ENCODE data around the gene PDE7B.
A peak's percentile ranks its signal among the peaks of the same experiment; 100 is the strongest.
"Not testable (repeated sequence)": the region's sequence is repeated elsewhere in the genome, so short reads cannot be mapped to it uniquely, and the experiment has no call there.

Gene PDE7B

DNA sequence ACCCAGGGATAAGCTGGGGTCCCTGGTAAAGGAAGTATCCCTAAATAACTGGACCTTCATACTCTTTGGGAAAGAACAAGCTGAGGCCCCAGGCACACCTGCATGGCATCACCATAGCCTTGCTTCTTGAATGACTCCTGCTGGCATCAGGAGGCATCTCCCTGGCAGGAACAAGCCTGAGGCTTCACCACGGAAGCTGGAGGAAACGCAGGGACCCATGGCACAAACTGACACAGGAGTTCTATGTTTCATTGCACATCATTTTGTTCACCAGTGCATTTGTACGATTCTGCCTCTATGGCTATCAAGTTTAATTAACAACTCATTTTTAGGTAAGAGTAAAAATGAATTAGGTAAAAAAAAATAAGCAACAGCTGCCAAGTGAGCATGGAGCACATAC, 619 bp upstream of the PDE7B start:
- DNase-seq, result no peak

DNA sequence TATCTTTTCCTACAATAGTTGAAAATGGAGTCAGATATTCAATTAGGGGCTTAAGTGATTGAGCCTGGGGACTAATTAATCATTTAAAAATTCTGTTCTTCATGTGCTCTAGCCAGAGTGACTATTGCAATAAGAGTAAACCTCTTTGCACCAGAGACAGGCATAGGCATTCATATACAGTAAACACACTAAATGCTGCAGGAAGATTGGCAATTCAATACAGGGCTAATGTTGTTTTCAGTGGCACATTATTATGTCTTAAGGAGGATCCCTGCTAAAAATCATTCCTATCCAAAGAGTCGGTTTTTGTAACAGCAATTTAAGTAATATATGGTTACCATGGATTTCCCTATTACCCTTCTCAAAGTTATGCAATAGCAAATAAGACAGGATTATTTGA, 1.2 kb downstream of the PDE7B start:
- DNase-seq, result no peak

DNA sequence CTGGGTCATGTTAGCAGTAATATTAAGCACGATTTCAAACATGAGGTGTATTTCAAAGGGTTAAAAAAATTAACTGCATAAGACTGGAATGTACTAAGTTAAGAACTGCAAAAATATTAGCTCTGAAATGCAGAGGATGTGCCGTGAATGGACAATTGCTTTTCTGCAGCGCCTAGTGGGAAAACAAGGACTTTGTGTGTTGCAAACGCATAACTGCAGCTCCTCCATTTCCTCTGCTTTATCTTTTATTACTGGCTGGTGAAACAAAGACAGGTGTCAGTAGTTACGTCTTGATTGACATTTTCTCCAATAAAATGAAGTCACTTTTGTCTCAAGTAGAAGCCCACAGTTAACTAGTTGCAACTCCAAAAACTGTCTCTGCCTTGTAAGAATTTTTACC, 1.7 kb downstream of the PDE7B start:
- no peak for DNase-seq

DNA sequence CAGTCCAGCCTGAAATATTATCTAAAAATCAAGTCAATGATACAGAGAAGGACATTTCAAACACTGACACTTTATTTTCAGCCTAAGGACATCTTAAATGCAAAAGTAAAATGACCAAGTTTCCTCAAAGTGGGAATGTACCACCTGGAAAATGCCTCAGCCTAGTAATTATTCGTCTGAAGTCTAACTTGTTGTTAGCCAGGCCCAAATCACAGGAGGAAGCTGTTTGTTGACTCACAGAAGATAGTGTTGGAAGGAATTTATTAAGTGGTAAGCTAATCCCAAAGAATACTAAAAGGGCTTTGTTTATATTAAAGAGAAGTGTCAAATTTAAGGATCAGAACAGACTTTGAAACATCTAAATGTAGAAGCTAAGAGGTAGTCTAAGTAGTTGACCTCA, 2.5 kb downstream of the PDE7B start:
- DNase-seq, result no peak

DNA sequence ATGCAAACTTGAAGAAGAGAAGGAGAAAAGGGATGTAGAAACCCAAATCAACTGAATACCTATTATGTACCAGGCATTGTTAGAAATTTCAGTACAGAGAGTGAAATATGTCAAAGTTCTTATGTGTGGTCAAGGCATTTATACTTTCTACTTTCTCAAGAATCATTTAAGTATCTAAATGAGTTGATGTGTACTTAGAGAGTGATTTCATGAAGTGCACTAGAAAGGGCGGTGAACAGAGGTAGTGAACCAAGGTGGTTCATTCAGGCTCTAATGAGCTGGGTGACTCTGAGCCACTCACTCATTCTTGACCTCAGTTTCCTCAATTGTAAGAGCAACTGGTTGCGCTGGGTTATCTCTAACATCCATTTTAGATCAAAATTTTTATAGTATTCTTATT, 3.3 kb downstream of the PDE7B start:
- no peak for DNase-seq

DNA sequence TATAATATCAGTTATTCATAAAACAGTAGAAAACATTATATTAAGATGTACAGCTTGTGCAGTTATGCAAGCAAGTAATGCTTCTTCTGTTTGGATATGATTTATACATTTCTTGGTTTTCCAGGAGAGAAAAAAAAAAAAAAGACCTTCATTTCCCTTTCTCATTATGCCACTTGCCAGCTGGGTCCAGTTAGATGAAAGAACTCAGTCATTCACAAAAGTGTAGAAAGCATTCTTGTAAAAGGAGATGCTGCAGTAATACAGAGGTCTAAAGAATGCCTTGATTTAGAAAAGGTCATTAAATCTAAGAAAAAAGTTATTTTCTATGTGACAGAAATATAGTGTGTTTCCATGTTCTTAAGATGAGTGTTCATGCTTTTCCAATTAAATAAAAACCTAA, 7.4 kb downstream of the PDE7B start:
- no peak for DNase-seq

DNA sequence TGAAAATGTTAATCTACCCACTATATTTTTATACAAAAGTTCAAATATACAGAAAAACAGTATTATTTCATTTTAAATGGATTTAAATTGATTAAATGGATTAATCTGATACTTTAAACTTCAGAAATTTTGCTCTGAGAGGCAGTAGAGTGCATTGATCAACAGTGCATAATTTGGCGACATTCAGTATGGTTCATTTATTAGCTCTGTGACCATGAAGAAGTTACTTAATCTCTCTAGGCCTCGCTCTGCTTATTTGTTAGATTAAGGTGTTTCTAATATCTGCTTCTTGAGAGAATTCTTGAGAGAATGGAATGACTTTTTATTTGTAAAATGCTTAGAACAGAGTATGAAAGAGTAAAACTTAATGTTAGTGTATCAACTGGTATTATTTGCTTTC, 8.9 kb downstream of the PDE7B start:
- DNase-seq, result no peak

DNA sequence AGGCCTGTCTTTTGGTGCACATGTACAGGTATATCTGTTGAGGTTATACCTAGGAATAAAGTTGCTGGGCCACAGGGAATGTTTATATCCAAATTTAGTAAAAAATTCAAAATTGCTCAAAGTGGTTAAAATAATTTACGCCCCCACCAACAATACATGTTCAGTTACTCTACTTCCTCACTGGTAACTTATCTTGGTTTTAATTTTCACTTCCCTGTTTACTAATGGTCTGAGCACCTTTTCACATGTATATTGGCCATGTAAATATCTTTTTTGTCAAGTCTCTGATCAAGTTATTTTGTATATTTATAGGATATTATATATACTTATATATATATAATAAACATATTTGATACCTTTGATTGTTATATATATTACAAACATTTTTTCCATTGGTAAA, 9.7 kb downstream of the PDE7B start:
- DNase-seq, result no peak

DNA sequence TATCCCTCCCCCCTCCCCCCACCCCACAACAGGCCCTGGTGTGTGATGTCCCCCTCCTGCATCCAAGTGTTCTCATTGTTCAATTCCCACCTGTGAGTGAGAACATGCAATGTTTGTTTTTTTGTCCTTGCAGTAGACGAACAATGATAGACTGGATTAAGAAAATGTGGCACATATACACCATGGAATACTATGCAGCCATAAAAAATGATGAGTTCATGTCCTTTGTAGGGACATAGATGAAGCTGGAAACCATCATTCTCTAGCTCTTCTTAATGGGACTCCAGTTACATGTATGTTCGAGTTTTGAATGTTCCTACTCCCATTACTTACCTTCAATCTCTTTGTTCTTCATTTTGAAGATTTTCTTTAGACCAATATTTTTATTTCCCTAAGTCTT, 13.4 kb downstream of the PDE7B start:
- not testable (repeated sequence) for DNase-seq

DNA sequence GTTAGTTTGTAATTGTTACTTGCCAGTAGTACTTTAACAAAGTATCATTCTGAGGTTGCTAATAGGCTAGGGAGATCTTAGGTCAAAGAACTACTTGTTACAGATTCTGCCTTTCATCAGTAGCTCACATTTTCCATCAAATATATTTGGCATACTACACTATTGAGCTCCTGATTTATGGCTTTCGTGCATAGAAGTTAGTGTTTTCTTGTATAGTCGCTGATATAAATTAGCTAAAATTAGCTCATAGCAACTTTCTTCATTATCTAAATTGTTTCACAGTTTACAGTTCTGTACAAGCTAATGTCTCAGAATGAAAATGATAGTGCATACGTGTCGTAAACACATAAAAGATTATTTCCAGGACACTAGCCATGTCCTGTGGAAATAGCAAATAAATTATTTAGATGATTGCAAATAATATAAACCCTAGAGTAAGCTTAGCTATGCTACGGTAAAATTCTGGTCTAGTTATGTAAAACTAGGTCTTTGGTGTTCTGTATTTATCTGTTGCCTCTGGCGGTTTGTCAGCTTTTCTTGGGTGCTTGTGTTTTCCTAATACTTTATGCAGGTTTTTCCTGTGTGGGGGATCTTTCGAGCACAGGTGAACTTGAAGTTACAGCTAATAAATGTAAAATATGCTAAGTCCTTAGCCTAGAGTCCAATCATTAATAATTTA, 15.1 kb downstream of the PDE7B start:
- no peak for DNase-seq

DNA sequence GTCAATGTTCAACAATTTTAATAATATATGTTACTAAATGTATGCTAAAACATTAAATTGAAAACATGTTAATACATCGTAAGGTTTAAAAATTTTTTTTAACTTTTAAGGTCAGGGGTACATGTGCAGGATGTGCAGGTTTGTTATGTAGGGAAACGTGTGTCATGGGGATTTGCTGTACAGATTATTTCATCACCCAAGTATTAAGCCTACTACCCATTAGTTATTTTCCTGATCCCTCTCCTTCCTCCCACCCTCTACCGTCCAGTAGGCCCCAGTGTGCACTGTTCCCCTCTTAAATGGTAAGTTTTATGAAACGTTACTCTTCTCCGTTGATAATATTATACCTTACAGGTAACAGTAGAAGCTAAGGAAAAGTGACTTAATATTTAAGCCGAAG, 15.8 kb downstream of the PDE7B start:
- no peak for DNase-seq

DNA sequence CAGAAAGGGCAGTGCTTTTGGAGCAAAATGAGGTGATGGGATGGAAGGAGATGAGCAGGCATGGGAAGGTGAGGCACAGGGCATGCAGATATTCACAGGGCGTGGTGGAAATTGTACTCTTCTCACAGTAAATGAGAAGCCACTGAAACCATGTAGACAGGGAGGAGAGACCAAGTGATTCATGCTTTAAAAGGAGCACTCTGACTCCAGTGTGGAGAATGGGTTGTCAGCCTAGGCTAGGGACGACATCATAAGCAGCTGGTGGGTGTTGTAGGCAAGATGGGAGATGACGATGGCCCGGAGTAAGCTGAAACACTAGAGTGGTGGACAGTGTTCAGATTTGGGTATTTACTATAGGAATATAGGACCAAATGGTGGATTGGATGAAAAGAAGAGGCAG, 18.4 kb downstream of the PDE7B start:
- no peak for DNase-seq

DNA sequence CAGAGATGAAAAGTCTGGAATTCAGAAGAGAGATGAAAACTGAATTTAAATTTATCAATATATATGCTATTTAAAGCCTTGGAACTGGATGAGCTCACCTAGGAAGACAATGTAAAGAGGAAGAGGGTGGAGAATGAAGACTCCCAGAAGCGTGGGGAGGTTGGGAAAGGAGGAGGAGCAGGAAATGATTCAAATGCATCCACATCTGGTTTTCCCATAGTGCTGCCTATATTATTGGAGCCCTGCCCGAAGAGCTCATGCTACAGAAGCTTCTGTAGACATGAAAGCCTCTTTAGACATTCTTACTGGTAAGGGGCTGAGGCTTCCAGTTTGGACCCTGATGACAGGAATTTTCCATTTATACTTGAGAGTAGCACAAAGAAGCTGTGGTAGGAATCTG, 19.2 kb downstream of the PDE7B start:
- DNase-seq, result no peak

DNA sequence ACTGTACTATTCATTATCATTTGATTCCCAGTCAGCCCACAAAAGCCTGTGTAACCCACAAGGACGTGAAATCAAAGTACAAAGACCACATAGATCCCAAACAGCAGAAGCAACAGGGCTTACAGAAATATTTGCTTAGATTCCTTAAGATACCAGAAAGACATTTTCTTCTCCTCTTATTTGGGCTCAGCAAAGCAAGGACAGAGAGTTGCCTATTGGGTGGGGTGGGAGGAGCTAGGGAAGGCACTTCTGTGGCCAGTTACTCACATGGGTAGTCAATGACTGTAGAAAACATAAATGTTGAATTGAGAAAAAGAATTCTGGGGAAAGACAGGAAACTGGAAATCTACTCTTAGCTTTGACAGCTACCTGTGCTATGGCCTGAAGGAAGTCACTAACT, 19.8 kb downstream of the PDE7B start:
- DNase-seq, result no peak

DNA sequence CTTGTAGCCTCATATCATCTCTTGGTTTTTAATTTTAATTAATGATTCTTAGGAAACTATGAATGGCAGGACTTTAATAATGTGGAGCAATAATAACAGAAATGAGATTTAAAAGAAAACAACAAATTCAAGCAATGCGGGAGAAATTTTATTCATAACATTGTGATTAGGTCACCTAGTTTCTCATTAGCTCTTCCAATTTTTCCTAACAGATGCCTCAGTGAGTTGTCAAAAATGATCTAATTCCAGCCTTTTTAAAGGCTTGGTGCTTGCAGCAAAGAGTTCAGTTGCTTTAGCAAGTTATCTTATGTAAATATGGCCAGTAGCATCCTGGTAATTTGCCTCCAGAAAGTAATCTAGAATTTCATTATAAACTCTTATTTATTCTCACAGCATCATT, 20.4 kb downstream of the PDE7B start:
- no peak for DNase-seq

DNA sequence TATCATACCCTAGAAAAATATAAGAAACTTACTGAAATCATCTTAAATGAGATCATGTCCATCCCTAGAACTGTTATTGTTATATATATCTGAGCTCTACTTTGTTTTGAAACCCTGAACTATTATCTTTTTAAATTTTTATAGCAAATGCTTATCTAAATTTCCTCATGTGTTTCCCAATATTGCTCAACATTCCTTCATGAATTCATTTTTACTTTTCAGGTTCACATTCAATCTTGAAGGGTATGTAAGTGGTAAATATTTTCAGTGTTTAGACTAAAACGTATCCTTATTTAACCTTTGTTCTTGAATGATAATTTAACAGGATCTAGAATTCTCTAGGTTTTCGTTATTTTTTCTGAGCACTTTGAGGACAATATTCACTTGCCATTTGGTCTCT, 23.9 kb downstream of the PDE7B start:
- DNase-seq, result no peak

DNA sequence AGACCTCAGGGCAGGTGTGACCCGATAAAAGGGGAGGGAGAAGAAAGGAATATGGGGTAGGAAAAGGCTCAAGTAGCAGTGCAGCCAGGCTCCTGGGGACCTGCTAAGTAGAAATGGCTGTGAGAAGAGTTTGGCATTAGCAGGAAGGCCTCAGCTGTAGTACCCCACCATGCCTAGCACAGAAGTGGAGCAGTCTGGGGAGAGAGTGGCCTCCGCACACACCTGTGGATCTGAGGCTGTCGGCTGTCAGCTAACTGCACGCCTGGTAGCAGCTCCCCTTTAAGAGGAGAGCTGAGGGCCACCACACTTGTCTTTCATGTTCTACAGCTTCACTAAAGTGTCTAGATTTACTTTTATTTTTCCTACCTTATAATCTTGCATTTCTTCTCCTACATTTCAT, 24.6 kb downstream of the PDE7B start:
- DNase-seq, result no peak

DNA sequence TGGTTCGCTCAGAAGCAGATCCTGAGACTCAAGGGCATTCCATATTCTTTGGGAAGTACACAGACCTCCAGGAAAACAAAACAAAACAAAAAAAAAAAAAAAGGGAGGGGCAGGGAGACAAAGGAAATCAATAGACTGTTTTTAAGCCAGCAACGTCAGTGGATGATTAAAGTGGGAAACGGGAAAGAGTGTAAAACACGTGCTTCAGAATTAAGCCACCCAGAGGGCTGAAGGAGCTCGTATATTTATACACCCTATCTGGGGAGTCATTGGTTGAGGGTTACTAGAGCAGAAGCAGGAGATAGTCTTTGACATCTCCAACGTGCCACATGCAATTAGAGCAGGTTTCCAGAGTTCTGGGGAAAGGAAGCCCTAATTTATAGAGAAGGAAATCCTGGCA, 26.2 kb downstream of the PDE7B start:
- no peak for DNase-seq

DNA sequence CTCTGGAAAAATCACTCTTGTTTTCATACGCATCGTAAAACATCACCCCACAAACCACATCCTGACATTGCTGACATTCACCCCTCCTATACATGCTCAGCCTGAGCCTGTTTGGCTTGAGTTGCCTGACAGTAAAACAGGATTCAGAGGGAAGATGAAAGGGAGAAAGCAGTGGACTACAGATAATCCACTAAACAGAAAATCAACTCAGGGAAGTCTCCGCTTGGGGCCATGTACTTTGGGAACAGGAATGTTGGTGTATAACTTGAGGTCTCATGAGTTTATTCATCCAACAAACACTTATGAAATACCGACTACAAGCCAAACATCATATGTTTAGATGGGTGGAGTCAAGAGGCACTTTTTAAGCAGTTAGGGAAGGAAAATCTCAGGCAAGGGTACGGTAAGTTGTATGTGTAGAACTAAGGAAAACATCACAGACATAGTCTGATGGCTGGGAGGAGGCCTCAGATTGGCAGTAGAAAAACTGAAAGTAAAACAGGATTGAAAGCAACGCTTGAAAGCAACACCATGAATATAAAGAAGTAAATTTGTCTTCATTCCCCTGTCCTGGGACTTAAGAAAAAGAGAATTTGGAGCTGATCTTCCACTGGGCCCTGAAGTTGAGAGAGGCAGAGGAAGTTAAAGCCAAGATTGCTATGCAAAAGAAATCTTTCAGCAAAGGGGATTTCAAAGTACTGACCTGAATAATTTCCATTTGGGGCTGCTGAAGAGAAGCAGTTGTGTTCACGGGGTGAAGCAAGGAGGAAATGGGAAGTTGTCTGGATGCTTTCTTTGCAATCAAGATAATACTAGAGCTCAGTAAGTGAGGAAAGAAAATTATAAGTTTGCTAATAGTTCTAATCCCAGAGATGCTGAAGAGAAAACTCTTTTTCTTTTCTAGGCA, 28.8 kb downstream of the PDE7B start:
- peak; percentile 2 for DNase-seq

DNA sequence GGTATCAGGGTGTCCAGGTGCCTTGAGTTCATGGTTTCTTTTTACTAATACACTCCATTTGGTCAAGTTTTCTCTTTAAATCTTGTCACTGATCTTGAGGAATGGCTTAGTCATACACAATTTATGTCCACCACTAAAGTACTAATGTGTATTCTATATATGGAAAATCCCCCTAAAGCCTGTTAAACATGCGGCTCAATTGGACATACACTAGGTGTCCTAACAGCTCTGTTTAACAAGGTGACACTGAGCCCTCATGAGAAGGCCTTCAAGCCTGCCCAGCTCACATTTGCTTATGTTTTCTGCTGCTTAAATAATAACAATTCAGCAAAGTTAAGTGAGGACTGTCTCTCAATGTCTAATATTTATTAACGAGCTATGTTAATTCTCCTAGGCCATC, 31.5 kb downstream of the PDE7B start:
- DNase-seq, result no peak

DNA sequence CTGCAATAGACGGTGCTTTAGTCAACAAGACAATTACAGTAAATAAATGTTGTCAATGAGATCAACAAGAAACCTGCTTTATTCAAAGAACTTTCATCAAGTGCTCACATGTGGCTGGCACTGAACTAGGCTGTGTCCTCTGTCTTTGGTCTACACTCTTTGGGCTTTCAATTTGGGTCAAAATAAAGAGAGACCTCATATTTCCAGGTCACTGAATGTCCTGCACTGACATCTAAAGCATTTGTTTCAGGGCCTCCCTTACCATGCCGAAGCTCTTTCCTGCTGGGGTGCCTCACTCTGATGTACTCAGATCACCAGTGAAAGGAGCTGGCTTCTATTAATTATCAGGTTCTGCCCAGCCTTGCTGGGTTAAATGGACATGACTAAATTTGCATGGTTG, 32.0 kb downstream of the PDE7B start:
- DNase-seq, result no peak

DNA sequence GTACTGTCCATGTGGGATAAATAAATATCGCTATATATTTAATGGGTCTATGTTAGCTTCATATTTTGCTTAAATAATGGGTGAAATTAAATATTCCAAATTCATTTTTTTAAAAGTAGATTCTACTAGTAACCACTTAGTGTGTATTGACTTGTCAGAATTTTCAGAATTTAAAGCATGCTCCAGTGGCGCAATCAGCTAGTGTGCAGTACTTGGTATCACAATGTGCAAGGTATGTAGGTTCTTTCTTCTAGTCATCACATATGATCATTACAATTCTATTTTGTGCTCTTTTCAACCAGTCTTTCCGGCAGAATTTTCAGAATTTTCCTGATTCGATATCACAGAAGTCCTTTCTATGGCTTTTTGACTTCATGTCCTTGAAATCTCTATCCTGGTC, 32.6 kb downstream of the PDE7B start:
- DNase-seq, result no peak

DNA sequence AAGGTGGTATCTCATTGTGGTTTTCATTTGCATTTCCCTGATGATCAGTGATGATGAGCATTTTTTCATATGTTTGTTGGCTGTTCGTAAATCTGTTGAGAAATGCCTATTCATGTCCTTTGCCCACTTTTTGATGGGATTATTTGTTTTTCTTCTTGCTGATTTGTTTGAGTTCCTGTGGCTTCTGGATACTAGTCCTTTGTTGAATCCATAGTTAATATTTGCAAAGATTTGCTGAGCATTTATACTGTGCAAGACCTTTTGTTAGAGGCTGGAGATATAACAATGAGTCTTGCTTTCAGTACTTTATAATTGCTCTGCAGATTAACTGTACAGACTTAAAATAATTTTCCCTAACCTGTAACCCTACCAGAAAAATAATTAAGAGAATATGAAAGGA, 35.6 kb downstream of the PDE7B start:
- no peak for DNase-seq

DNA sequence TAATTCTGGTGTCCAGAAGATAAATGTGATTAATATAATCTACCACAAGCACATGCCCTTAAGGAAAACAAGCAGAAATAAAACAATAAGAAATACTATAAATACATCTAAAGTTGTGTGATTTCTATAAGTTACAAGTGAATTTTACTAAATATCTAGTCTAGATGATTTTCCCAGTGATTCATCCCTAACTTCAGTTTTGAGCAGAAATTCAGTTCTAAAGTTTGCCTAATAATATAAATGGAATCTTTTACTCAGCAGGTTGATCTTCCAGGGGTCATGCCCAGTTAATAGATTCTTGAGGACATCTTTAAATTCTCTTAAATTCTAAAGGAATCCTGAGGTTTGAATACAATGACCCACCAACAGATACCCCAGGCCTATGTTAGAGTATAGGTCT, 37.3 kb downstream of the PDE7B start:
- DNase-seq, result no peak

DNA sequence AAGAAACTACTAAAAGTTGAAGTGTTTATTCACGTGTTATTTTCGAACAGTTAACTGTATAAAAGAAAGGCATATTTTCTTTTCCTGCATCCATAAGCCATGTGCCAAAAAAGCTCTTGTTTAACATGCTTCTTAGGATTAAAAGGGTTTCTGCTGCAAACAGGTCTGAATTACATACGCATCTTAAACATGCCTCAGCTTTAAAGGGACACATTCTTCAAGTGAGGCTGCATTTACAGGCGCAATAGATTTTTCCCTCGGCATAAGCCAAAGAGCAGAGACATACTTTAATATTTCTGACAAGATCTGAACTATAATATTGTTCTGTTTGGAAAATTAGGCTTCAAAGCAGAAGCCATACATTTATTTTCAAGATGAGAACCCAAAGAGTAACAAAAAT, 39.4 kb downstream of the PDE7B start:
- DNase-seq, result no peak

Data from stimulated activated CD4-positive, alpha-beta T cell treated with anti-CD3 and anti-CD28 coated beads, Interleukin-12 subunit alpha, Interleukin-12 subunit beta, amount 100 ng/mL, for 4 hours (primary cell).